ENCODE results near the gene R3HDML. TPM values are rescaled to one million over a fixed set of nuclear protein-coding genes. Genes with fewer than 3 reads are reported as not detected.

The R3HDML gene
- total RNA-seq, 2 experiments from 2014 or later, result not detected

GRCh38 chr20:44356353-44356723 is 19.5 kb downstream of the R3HDML start:
- Mint-ChIP-seq H3K27ac (no peak overlapping the region), H3K36me3 (ENCODE audit: low read depth) (no peaks in the 10 kb centered on the region), H3K27me3 (peaks cover 8% of the 10 kb centered on the region), H3K4me3 (no peak overlapping the region), H3K9me3 (no peaks in the 10 kb centered on the region), H3K4me1 (ENCODE audit: low read depth) (no peaks in the 10 kb centered on the region)
- ATAC-seq (no peak), DNase-seq (no peak)
- TF ChIP-seq CTCF (IDR thresholded peaks at IDR 0.05), result no peak
- ChIA-PET POLR2A (no interaction called here), CTCF (no interaction called here)
- intact Hi-C loops (cut with micrococcal nuclease), result no loop called here

GRCh38 chr20:44357020-44357419 is 20.2 kb downstream of the R3HDML start:
- POLR2A ChIA-PET, result no interaction called here
- no peak for DNase-seq
- TF ChIP-seq CTCF (IDR thresholded peaks at IDR 0.05), result no peak
- CTCF ChIA-PET, result interaction anchor here (1.3 kb wide), 1 partner anchor 29 kb away, joined by 6 read pairs; no protein-coding TSS in a partner anchor
- no peak overlapping the region for H3K4me3 Mint-ChIP-seq
- peaks cover 8% of the 10 kb centered on the region for H3K27me3 Mint-ChIP-seq
- no peaks in the 10 kb centered on the region for H3K36me3 Mint-ChIP-seq (ENCODE audit: low read depth)
- no peaks in the 10 kb centered on the region for H3K4me1 Mint-ChIP-seq (ENCODE audit: low read depth)
- no peak overlapping the region for H3K27ac Mint-ChIP-seq
- H3K9me3 Mint-ChIP-seq, result no peaks in the 10 kb centered on the region
- ATAC-seq, result no peak
- intact Hi-C loops (cut with micrococcal nuclease), result no loop called here

GRCh38 chr20:44357555-44358125 is 20.8 kb downstream of the R3HDML start:
- Mint-ChIP-seq H3K36me3 (ENCODE audit: low read depth) (no peaks in the 10 kb centered on the region), H3K4me3 (no peak overlapping the region), H3K27me3 (peaks cover 4% of the 10 kb centered on the region), H3K9me3 (no peaks in the 10 kb centered on the region), H3K27ac (no peak overlapping the region), H3K4me1 (ENCODE audit: low read depth) (no peaks in the 10 kb centered on the region)
- ChIA-PET POLR2A (no interaction called here), CTCF (interaction anchor here (1.3 kb wide), 1 partner anchor 28 kb away, joined by 6 read pairs; no protein-coding TSS in a partner anchor)
- ATAC-seq (no peak), DNase-seq (no peak)
- TF ChIP-seq CTCF (IDR thresholded peaks at IDR 0.05), result no peak
- intact Hi-C loops (cut with micrococcal nuclease), result no loop called here

- Mint-ChIP-seq H3K4me1 (ENCODE audit: low read depth) (no peaks in the 10 kb centered on the region), H3K36me3 (ENCODE audit: low read depth) (no peaks in the 10 kb centered on the region), H3K9me3 (no peaks in the 10 kb centered on the region), H3K4me3 (no peak overlapping the region), H3K27ac (no peak overlapping the region), H3K27me3 (peaks cover 4% of the 10 kb centered on the region)
- ChIA-PET CTCF (no interaction called here), POLR2A (no interaction called here)
- ATAC-seq, result no peak
- DNase-seq, result no peak
- intact Hi-C loops (cut with micrococcal nuclease), result no loop called here
- no peak for TF ChIP-seq CTCF (IDR thresholded peaks at IDR 0.05)
Observed at GRCh38 chr20:44358776-44359175, 21.9 kb downstream of the R3HDML start.

- Mint-ChIP-seq H3K4me1 (ENCODE audit: low read depth) (no peaks in the 10 kb centered on the region), H3K27me3 (peaks cover 3% of the 10 kb centered on the region), H3K27ac (no peak overlapping the region), H3K4me3 (no peak overlapping the region), H3K9me3 (no peaks in the 10 kb centered on the region), H3K36me3 (ENCODE audit: low read depth) (no peaks in the 10 kb centered on the region)
- no peak for TF ChIP-seq CTCF (IDR thresholded peaks at IDR 0.05)
- intact Hi-C loops (cut with micrococcal nuclease), result no loop called here
- DNase-seq (no peak), ATAC-seq (no peak)
- POLR2A ChIA-PET, result no interaction called here
- CTCF ChIA-PET, result interaction anchor here (1.0 to 1.4 kb wide), 2 partner anchors 143 to 145 kb away, joined by 3 to 5 read pairs; no protein-coding TSS in a partner anchor
Observed at GRCh38 chr20:44360221-44360620, 23.4 kb downstream of the R3HDML start.
